Gastroesophageal sphincter (tissue), 4 donors: Measurements from ENCODE around the gene APCDD1L. TPM values are rescaled to one million over a fixed set of nuclear protein-coding genes. Genes with fewer than 3 reads are reported as not detected.

ENCODE experiments used
- ATAC-seq: fragments of 150-250 bp; one replicate; pipeline ENCODE4 v1.9.1; 2016; ENCODE audit warnings: mild to moderate bottlenecking, moderate library complexity
- H3K27ac ChIP-seq, 4 donors: fragments of 200-600 bp; sonication (generic) in 3 of 4; 1 replicate in 3 of 4; 2 replicates in 1 of 4; pipeline ENCODE4 v1.5.1; 2016 to 2019
- H3K27me3 ChIP-seq: fragments of 200-600 bp; sonication (generic); one replicate; pipeline ENCODE4 v1.5.1; 2019
- H3K36me3 ChIP-seq, 2 donors: fragments of 200-600 bp; sonication (generic); one replicate each; pipeline ENCODE4 v1.5.1; 2019; ENCODE audit warnings: control low read depth in 1 of 2
- H3K4me1 ChIP-seq, 3 donors: fragments of 200-600 bp; sonication (generic); 1 replicate in 2 of 3; 2 replicates in 1 of 3; pipeline ENCODE4 v1.5.1; 2016 to 2019; ENCODE audit warnings: control low read depth in 2 of 3
- H3K4me3 ChIP-seq, 2 donors: fragments of 200-600 bp; sonication (generic); one replicate each; pipeline ENCODE4 v1.5.1; 2019; ENCODE audit warnings: mild to moderate bottlenecking in 1 of 2, moderate library complexity in 1 of 2
- H3K9me3 ChIP-seq, 3 donors: fragments of 200-600 bp; sonication (generic); one replicate each; pipeline ENCODE4 v1.5.1; 2017 to 2019; ENCODE audit warnings: control low read depth in 2 of 3
- CTCF ChIP-seq, 4 experiments: fragments of 200-600 bp in 2 of 4; fragments of 450-650 bp in 2 of 4; sonication (generic) in 1 of 4; IDR thresholded peaks; one replicate each; pipeline ENCODE4 v1.5.1; 2017 to 2019; ENCODE audit warnings: antibody characterized with exemption in 4 of 4, mild to moderate bottlenecking in 2 of 4, moderate library complexity in 2 of 4
- EP300 ChIP-seq: sonication (generic); formaldehyde crosslinking; IDR thresholded peaks from one replicate; pipeline ENCODE4 v1.6.1; 2017; ENCODE audit warnings: antibody characterized with exemption, mild to moderate bottlenecking
- POLR2A ChIP-seq, 2 donors: fragments of 450-650 bp; IDR thresholded peaks; one replicate each; pipeline ENCODE4 v1.6.1; 2017; ENCODE audit warnings: antibody characterized with exemption in 2 of 2, mild to moderate bottlenecking in 2 of 2, moderate library complexity in 1 of 2
- POLR2AphosphoS5 ChIP-seq: sonication (generic); formaldehyde crosslinking; IDR thresholded peaks from one replicate; pipeline ENCODE4 v1.6.1; 2017; ENCODE audit warnings: antibody characterized with exemption
- WGBS, 2 donors: methylation state at CpG; one replicate each; pipeline ENCODE4 v1.1.5; 2018; ENCODE audit warnings: low coverage in 1 of 2; 5-methylcytosine and 5-hydroxymethylcytosine counted together
- total RNA-seq, 4 donors: library from RNA; depleted of rRNA; stranded (reverse); fragments of >200 nt; gene quantifications; one replicate each; pipeline ENCODE4 v1.1.0, GENCODE V29; 2016

The APCDD1L gene
- total RNA-seq, 4 donors from 2014 or later, result 0.40 to 1.1 (median 0.88) TPM

- Histone ChIP-seq H3K27ac (no peak overlapping the region), H3K4me3 (no peak overlapping the region), H3K4me1 (no peaks in the 10 kb centered on the region), H3K9me3 (peaks cover 0 to 44% (median 0%) of the 10 kb centered on the region in 3 donors), H3K36me3 (no peaks in the 10 kb centered on the region), H3K27me3 (no peaks in the 10 kb centered on the region)
- TF ChIP-seq POLR2AphosphoS5 (no peak), POLR2A (IDR thresholded peaks at IDR 0.05) (no peak), CTCF (IDR thresholded peaks at IDR 0.05) (no peak), EP300 (no peak)
- 83 to 94% methylated on average over 2 to 3 of the region's 3 CpGs for WGBS, 2 donors
- ATAC-seq, result no peak
These were observed 21.1 kb upstream of the APCDD1L start for GRCh38 chr20:58536289-58536688.

- H3K36me3 ChIP-seq, result no peaks in the 10 kb centered on the region
- no peaks in the 10 kb centered on the region for H3K27me3 ChIP-seq
- TF ChIP-seq POLR2A (IDR thresholded peaks at IDR 0.05), result no peak
- no peak for TF ChIP-seq CTCF (IDR thresholded peaks at IDR 0.05)
- no peak for TF ChIP-seq EP300
- TF ChIP-seq POLR2AphosphoS5, result no peak
- peaks cover 0 to 40% (median 0%) of the 10 kb centered on the region in 3 donors for H3K9me3 ChIP-seq
- no peak overlapping the region for H3K4me3 ChIP-seq
- no peak overlapping the region for H3K27ac ChIP-seq
- ATAC-seq, result no peak
- H3K4me1 ChIP-seq, result no peaks in the 10 kb centered on the region
These were observed 16.5 kb upstream of the APCDD1L start for GRCh38 chr20:58531657-58532056.

- H3K36me3 ChIP-seq, result no peaks in the 10 kb centered on the region
- H3K4me3 ChIP-seq, result no peak overlapping the region
- ATAC-seq, result no peak
- H3K27ac ChIP-seq, result no peak overlapping the region
- no peaks in the 10 kb centered on the region for H3K27me3 ChIP-seq
- H3K4me1 ChIP-seq, result no peaks in the 10 kb centered on the region
- peaks cover 0 to 45% (median 0%) of the 10 kb centered on the region in 3 donors for H3K9me3 ChIP-seq
- TF ChIP-seq CTCF (IDR thresholded peaks at IDR 0.05) (no peak), EP300 (no peak), POLR2A (IDR thresholded peaks at IDR 0.05) (no peak), POLR2AphosphoS5 (no peak)
These were observed 15.9 kb upstream of the APCDD1L start for GRCh38 chr20:58531063-58531462.

GRCh38 chr20:58528412-58528811 lies 13.2 kb upstream of the APCDD1L start:
- 89 to 100% methylated on average over 1 of the region's 1 CpG for WGBS, 2 donors
- peaks cover 0 to 52% (median 0%) of the 10 kb centered on the region in 3 donors for H3K9me3 ChIP-seq

GRCh38 chr20:58526411-58526810 lies 11.2 kb upstream of the APCDD1L start:
- 83 to 92% methylated on average over 3 of the region's 3 CpGs for WGBS, 2 donors

More at GRCh38 chr20:58528412-58528811, 13.2 kb upstream of the APCDD1L start:
- H3K4me1 ChIP-seq, result no peaks in the 10 kb centered on the region
- TF ChIP-seq CTCF (IDR thresholded peaks at IDR 0.05), result no peak
- no peak overlapping the region for H3K27ac ChIP-seq
- no peaks in the 10 kb centered on the region for H3K36me3 ChIP-seq
- ATAC-seq, result no peak
- H3K4me3 ChIP-seq, result no peak overlapping the region
- no peaks in the 10 kb centered on the region for H3K27me3 ChIP-seq

More at GRCh38 chr20:58526411-58526810, 11.2 kb upstream of the APCDD1L start:
- H3K27ac ChIP-seq, result no peak overlapping the region
- no peaks in the 10 kb centered on the region for H3K4me1 ChIP-seq
- H3K36me3 ChIP-seq, result no peaks in the 10 kb centered on the region
- no peak for TF ChIP-seq CTCF (IDR thresholded peaks at IDR 0.05)
- TF ChIP-seq POLR2AphosphoS5, result no peak
- TF ChIP-seq EP300, result no peak
- no peak for TF ChIP-seq POLR2A (IDR thresholded peaks at IDR 0.05)
- H3K9me3 ChIP-seq, result peaks cover 0 to 33% (median 0%) of the 10 kb centered on the region in 3 donors
- no peaks in the 10 kb centered on the region for H3K27me3 ChIP-seq
- ATAC-seq, result no peak
- no peak overlapping the region for H3K4me3 ChIP-seq
